Stimulated activated CD8-positive, alpha-beta memory T cell treated with anti-CD3 and anti-CD28 coated beads, Interleukin-15, amount 100 ng/mL, for 1 hour (primary cell): ENCODE data around the gene SDK2.

ENCODE experiments used
- DNase-seq: peaks from one replicate; pipeline ENCODE4 v3.0.0-alpha.2; 2020; ENCODE audit warnings: low read depth

SDK2 gene

GRCh38 chr17:73391331-73392265 lies 252.6 kb downstream of the SDK2 start:
- DNase-seq = no peak

GRCh38 chr17:73390851-73391250 lies 253.4 kb downstream of the SDK2 start:
- DNase-seq = no peak

- DNase-seq = no peak
Measured at GRCh38 chr17:73390221-73390620, 254.0 kb downstream of the SDK2 start.

- no peak for DNase-seq
Measured at GRCh38 chr17:73389411-73389810, 254.8 kb downstream of the SDK2 start.

- DNase-seq = no peak
Measured at GRCh38 chr17:73388578-73388905, 255.7 kb downstream of the SDK2 start.

- no peak for DNase-seq
Measured at GRCh38 chr17:73387746-73388577, 256.3 kb downstream of the SDK2 start.

- DNase-seq = no peak
Measured at GRCh38 chr17:73386561-73386960, 257.7 kb downstream of the SDK2 start.

- DNase-seq = no peak
Measured at GRCh38 chr17:73384926-73385325, 259.3 kb downstream of the SDK2 start.

- no peak for DNase-seq
Measured at GRCh38 chr17:73380439-73381106, 263.7 kb downstream of the SDK2 start.

GRCh38 chr17:73379826-73380225 lies 264.4 kb downstream of the SDK2 start:
- DNase-seq = no peak

GRCh38 chr17:73378974-73379470 lies 265.2 kb downstream of the SDK2 start:
- no peak for DNase-seq

GRCh38 chr17:73376636-73377035 lies 267.6 kb downstream of the SDK2 start:
- DNase-seq = no peak

- no peak for DNase-seq
Measured at GRCh38 chr17:73376152-73376551, 268.1 kb downstream of the SDK2 start.

GRCh38 chr17:73371836-73372235 lies 272.4 kb downstream of the SDK2 start:
- DNase-seq = no peak

- DNase-seq = no peak
Measured at GRCh38 chr17:73371285-73371684, 273.0 kb downstream of the SDK2 start.

GRCh38 chr17:73369817-73370490 lies 274.3 kb downstream of the SDK2 start:
- DNase-seq = peak; percentile 75

GRCh38 chr17:73369111-73369521 lies 275.1 kb downstream of the SDK2 start:
- DNase-seq = no peak

- no peak for DNase-seq
Measured at GRCh38 chr17:73368085-73368631, 276.1 kb downstream of the SDK2 start.

- no peak for DNase-seq
Measured at GRCh38 chr17:73365906-73366623, 278.2 kb downstream of the SDK2 start.

- DNase-seq = no peak
Measured at GRCh38 chr17:73365301-73365874, 278.9 kb downstream of the SDK2 start.

GRCh38 chr17:73364155-73364522 lies 280.1 kb downstream of the SDK2 start:
- no peak for DNase-seq
